GM19025 (cell line): Measurements from ENCODE around the gene PAX5.

Source experiments
- ATAC-seq: cut with Tn5 transposase; IDR thresholded peaks from one replicate; pipeline ENCODE4 v1.9.1; 2021; ENCODE audit warnings: mild to moderate bottlenecking, low read depth, moderate library complexity; ENCODE audit not compliant: unreplicated experiment

Gene PAX5

GRCh38 chr9:36843964-36844363, 190.1 kb downstream of the PAX5 start:
- ATAC-seq: no peak

GRCh38 chr9:36842560-36843530, 191.2 kb downstream of the PAX5 start:
- ATAC-seq: no peak

- ATAC-seq: no peak
Measured at GRCh38 chr9:36840898-36841536, 193.1 kb downstream of the PAX5 start.

GRCh38 chr9:36839131-36839885, 194.8 kb downstream of the PAX5 start:
- ATAC-seq: no peak

GRCh38 chr9:36837431-36838405, 196.3 kb downstream of the PAX5 start:
- no peak for ATAC-seq

GRCh38 chr9:36836486-36836885, 197.6 kb downstream of the PAX5 start:
- ATAC-seq: no peak

GRCh38 chr9:36835271-36835996, 198.6 kb downstream of the PAX5 start:
- no peak for ATAC-seq

- no peak for ATAC-seq
Measured at GRCh38 chr9:36834736-36835135, 199.3 kb downstream of the PAX5 start.

GRCh38 chr9:36833954-36834353, 200.1 kb downstream of the PAX5 start:
- no peak for ATAC-seq

GRCh38 chr9:36832164-36832795, 201.8 kb downstream of the PAX5 start:
- no peak for ATAC-seq

- no peak for ATAC-seq
Measured at GRCh38 chr9:36831381-36832161, 202.5 kb downstream of the PAX5 start.

GRCh38 chr9:36828611-36829013, 205.5 kb downstream of the PAX5 start:
- ATAC-seq: no peak

GRCh38 chr9:36827593-36827992, 206.5 kb downstream of the PAX5 start:
- ATAC-seq: no peak

- ATAC-seq: no peak
Measured at GRCh38 chr9:36826581-36826980, 207.5 kb downstream of the PAX5 start.

- no peak for ATAC-seq
Measured at GRCh38 chr9:36825179-36825578, 208.9 kb downstream of the PAX5 start.

- ATAC-seq: no peak
Measured at GRCh38 chr9:36823934-36824333, 210.1 kb downstream of the PAX5 start.

- no peak for ATAC-seq
Measured at GRCh38 chr9:36823466-36823865, 210.6 kb downstream of the PAX5 start.

GRCh38 chr9:36822201-36822600, 211.9 kb downstream of the PAX5 start:
- ATAC-seq: no peak
